Hepatocyte (in vitro differentiated cells): ENCODE measurements around the gene GLYATL2. TPM values are rescaled to one million over a fixed set of nuclear protein-coding genes. Genes with fewer than 3 reads are reported as not detected.

Experiments used
- DNase-seq: peaks from one replicate; pipeline ENCODE4 v3.0.0-alpha.2; 2016; ENCODE audit warnings: low spot score
- H2AFZ ChIP-seq: fragments of 200-600 bp; sonication (generic); 2 replicates; pipeline ENCODE4 v1.6.0; 2016; ENCODE audit warnings: antibody characterized with exemption, mild to moderate bottlenecking
- H3K27ac ChIP-seq: fragments of 200-600 bp; sonication (generic); 2 replicates; pipeline ENCODE4 v1.5.1; 2016; ENCODE audit warnings: mild to moderate bottlenecking
- H3K27me3 ChIP-seq: fragments of 200-600 bp; sonication (generic); 2 replicates; pipeline ENCODE4 v1.6.1; 2016
- H3K36me3 ChIP-seq: fragments of 200-600 bp; sonication (generic); replicated peaks from 2 replicates; pipeline ENCODE4 v1.5.1; 2016; ENCODE audit warnings: low read depth; ENCODE audit not compliant: insufficient read depth
- H3K4me1 ChIP-seq: fragments of 200-600 bp; sonication (generic); 2 replicates; pipeline ENCODE4 v1.5.1; 2016; ENCODE audit warnings: mild to moderate bottlenecking, moderate library complexity; ENCODE audit not compliant: insufficient read depth
- H3K4me2 ChIP-seq: fragments of 200-600 bp; sonication (generic); 2 replicates; pipeline ENCODE4 v1.6.0; 2016
- H3K4me3 ChIP-seq: fragments of 200-600 bp; sonication (generic); 2 replicates; pipeline ENCODE4 v1.5.1; 2016; ENCODE audit warnings: mild to moderate bottlenecking
- H3K79me2 ChIP-seq: fragments of 200-600 bp; sonication (generic); 2 replicates; pipeline ENCODE4 v1.6.0; 2017; ENCODE audit warnings: mild to moderate bottlenecking
- H3K9me2 ChIP-seq: fragments of 200-600 bp; sonication (generic); replicated peaks from 2 replicates; pipeline ENCODE4 v1.6.0; 2017; ENCODE audit warnings: mild to moderate bottlenecking; ENCODE audit not compliant: insufficient read depth
- H3K9me3 ChIP-seq: fragments of 200-600 bp; sonication (generic); 2 replicates; pipeline ENCODE4 v1.5.1; 2016; ENCODE audit warnings: low read depth, mild to moderate bottlenecking
- H4K20me1 ChIP-seq: fragments of 200-600 bp; sonication (generic); 2 replicates; pipeline ENCODE4 v1.6.0; 2016; ENCODE audit warnings: mild to moderate bottlenecking; ENCODE audit not compliant: insufficient read depth, poor library complexity, severe bottlenecking
- CTCF ChIP-seq: fragments of 200-600 bp; sonication (generic); IDR thresholded peaks from 2 replicates; pipeline ENCODE4 v1.5.1; 2016; ENCODE audit warnings: antibody characterized with exemption, mild to moderate bottlenecking; ENCODE audit not compliant: poor library complexity
- EZH2 ChIP-seq: fragments of 200-600 bp; sonication (generic); IDR thresholded peaks from 2 replicates; pipeline ENCODE4 v1.6.1; 2016; ENCODE audit warnings: antibody characterized with exemption, mild to moderate bottlenecking, borderline replicate concordance
- EZH2phosphoT487 ChIP-seq: fragments of 200-600 bp; sonication (generic); IDR thresholded peaks from one replicate; pipeline ENCODE4 v1.6.1; 2018; ENCODE audit warnings: antibody characterized with exemption, mild to moderate bottlenecking, low read depth, moderate library complexity; ENCODE audit not compliant: unreplicated experiment, severe bottlenecking
- WGBS: methylation state at CpG from one replicate; pipeline ENCODE4 v1.1.6; 2016; ENCODE audit warnings: low lambda C conversion rate; ENCODE audit errors: missing lambda C conversion rate; 5-methylcytosine and 5-hydroxymethylcytosine counted together
- polyA plus RNA-seq: library from polyadenylated mRNA; unstranded; fragments of >200 nt; fragmentation: Nextera tagmentation; extraction: Ambion mirVana; gene quantifications from 2 replicates; pipeline ENCODE4 v1.2.1, GENCODE V29; 2016
- total RNA-seq: library from RNA; depleted of rRNA; stranded (reverse); fragments of >200 nt; gene quantifications from 2 replicates; pipeline ENCODE4 v1.2.3, GENCODE V29; 2014

The GLYATL2 gene, protein sequence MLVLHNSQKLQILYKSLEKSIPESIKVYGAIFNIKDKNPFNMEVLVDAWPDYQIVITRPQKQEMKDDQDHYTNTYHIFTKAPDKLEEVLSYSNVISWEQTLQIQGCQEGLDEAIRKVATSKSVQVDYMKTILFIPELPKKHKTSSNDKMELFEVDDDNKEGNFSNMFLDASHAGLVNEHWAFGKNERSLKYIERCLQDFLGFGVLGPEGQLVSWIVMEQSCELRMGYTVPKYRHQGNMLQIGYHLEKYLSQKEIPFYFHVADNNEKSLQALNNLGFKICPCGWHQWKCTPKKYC
- total RNA-seq (0.36 and 0.90 TPM in 2 replicates), polyA plus RNA-seq (not detected in 2 replicates)

DNA sequence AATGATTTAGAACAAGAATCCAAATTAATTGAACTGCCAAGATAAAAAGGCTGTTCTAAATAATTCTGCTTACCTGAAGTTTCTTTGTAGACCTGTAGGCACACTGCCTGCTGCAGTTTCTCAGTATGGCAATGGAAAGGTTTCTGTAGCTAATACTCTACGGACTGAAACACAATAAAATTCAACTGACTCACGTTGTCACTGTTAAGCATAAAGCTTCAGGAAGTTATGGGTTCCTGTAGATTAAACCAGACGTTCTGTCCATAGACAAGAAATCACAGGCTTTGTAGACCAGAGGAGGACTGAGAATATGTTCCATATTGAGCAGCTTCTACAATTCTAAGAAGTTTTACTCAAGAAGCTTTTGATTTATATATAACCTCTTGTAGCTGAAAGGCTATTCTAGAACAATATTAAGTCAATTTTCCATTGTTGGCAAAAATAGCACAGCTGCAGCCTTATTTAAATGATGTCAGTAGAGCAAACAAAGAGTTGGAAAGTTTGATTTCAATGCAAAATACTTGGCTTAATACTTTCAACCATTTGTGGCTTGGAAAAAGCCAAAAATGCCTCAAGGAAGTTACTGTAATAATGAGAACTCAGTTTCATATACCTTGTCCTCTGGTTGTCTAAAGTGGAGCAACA, at the start of gene GLYATL2:
Gene GLYATL2, minus strand, starts transcription at position 344 of the 645 bp plus-strand sequence. CDS start 5,092 bp downstream, outside the sequence.
- DNase-seq = no peak
- WGBS = 31% methylated on average over 3 of the region's 3 CpGs
- no peak within 1 kb of the TSS for H3K27ac ChIP-seq
- no peak within 1 kb of the TSS for H2AFZ ChIP-seq
- H3K4me1 ChIP-seq = no peaks in the 10 kb centered on the region
- no peaks in the 10 kb centered on the region for H4K20me1 ChIP-seq
- no peaks in the 10 kb centered on the region for H3K9me3 ChIP-seq
- no peak for TF ChIP-seq CTCF
- TF ChIP-seq EZH2 = no peak
- TF ChIP-seq EZH2phosphoT487 = no peak
- H3K4me3 ChIP-seq = no peak within 1 kb of the TSS
- no peaks in the 10 kb centered on the region for H3K36me3 ChIP-seq
- no peaks in the 10 kb centered on the region for H3K27me3 ChIP-seq
- no peaks in the 10 kb centered on the region for H3K9me2 ChIP-seq
- no peaks in the 10 kb centered on the region for H3K79me2 ChIP-seq
- H3K4me2 ChIP-seq = no peak within 1 kb of the TSS

- Histone ChIP-seq H3K4me2 (no peak overlapping the region), H2AFZ (no peak overlapping the region), H3K79me2 (no peaks in the 10 kb centered on the region), H3K9me2 (no peaks in the 10 kb centered on the region), H3K27me3 (no peaks in the 10 kb centered on the region), H3K4me3 (no peak overlapping the region), H3K4me1 (no peaks in the 10 kb centered on the region), H4K20me1 (no peaks in the 10 kb centered on the region), H3K27ac (no peak overlapping the region), H3K36me3 (no peaks in the 10 kb centered on the region), H3K9me3 (no peaks in the 10 kb centered on the region)
- WGBS = 69% methylated on average over 2 of the region's 2 CpGs
- no peak for TF ChIP-seq EZH2phosphoT487
- TF ChIP-seq CTCF = no peak
- no peak for TF ChIP-seq EZH2
- DNase-seq = no peak
These were observed 49.4 kb upstream of the GLYATL2 start for GRCh38 chr11:58893899-58894298.

DNA sequence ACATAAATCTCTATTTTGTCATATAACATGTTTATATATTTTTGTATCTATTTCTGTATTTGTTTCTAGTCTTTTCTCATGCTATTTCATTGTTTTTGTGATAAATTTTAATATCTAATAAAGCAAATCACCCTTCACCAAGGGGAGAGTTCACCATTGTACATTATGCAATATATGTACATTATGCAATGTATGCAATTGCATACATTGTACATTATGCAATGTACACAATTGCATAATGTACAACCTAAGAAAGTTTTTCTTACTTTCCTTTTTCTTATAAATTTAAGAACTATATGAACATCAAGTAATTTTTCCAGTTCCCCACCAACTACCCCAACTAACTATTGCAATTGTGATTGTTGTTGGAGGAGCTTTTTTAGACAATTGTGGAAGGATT, 44.1 kb upstream of the GLYATL2 start:
- Histone ChIP-seq H4K20me1 (no peaks in the 10 kb centered on the region), H3K4me3 (no peak overlapping the region), H3K27ac (no peak overlapping the region), H3K9me3 (no peaks in the 10 kb centered on the region), H2AFZ (no peak overlapping the region), H3K36me3 (no peaks in the 10 kb centered on the region), H3K4me1 (no peaks in the 10 kb centered on the region), H3K9me2 (no peaks in the 10 kb centered on the region), H3K4me2 (no peak overlapping the region), H3K27me3 (no peaks in the 10 kb centered on the region), H3K79me2 (no peaks in the 10 kb centered on the region)
- DNase-seq = no peak
- TF ChIP-seq CTCF (no peak), EZH2 (no peak), EZH2phosphoT487 (no peak)
